Gastrocnemius medialis (tissue), 4 donors: ENCODE measurements around the gene C22orf15.

Source experiments
- POLR2A ChIP-seq, 2 donors: fragments of 450-650 bp; IDR thresholded peaks; one replicate each; pipeline ENCODE4 v1.6.1; 2017; ENCODE audit warnings: antibody characterized with exemption in 2 of 2, mild to moderate bottlenecking in 2 of 2, moderate library complexity in 2 of 2
- TF ChIP-seq, protein P1 (sequence below), 5 experiments: fragments of 450-650 bp in 3 of 5; fragments of 200-600 bp in 2 of 5; sonication (generic) in 2 of 5; IDR thresholded peaks in 4 of 5; conservative IDR thresholded peaks in 1 of 5; 1 replicate in 4 of 5; 2 replicates in 1 of 5; pipeline ENCODE4 v1.5.1; 2016 to 2019; ENCODE audit warnings: antibody characterized with exemption in 5 of 5, mild to moderate bottlenecking in 3 of 5, moderate library complexity in 3 of 5

DNA sequence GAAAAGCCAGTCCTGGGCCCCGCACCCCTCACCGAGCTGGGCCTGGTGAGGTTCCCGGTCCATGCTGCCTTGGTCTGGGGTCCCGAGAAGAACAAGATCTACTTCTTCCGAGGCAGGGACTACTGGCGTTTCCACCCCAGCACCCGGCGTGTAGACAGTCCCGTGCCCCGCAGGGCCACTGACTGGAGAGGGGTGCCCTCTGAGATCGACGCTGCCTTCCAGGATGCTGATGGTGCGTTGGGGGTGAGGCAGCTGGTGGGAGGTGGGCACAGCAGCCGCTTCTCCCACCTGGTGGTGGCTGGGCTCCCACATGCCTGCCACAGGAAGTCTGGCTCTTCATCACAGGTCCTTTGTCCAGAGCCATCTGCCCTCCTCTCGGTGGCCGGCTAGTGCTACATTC lies 19.5 kb downstream of the C22orf15 start:
- no peak for TF ChIP-seq POLR2A (IDR thresholded peaks at IDR 0.05)
- TF ChIP-seq, protein P1, sequence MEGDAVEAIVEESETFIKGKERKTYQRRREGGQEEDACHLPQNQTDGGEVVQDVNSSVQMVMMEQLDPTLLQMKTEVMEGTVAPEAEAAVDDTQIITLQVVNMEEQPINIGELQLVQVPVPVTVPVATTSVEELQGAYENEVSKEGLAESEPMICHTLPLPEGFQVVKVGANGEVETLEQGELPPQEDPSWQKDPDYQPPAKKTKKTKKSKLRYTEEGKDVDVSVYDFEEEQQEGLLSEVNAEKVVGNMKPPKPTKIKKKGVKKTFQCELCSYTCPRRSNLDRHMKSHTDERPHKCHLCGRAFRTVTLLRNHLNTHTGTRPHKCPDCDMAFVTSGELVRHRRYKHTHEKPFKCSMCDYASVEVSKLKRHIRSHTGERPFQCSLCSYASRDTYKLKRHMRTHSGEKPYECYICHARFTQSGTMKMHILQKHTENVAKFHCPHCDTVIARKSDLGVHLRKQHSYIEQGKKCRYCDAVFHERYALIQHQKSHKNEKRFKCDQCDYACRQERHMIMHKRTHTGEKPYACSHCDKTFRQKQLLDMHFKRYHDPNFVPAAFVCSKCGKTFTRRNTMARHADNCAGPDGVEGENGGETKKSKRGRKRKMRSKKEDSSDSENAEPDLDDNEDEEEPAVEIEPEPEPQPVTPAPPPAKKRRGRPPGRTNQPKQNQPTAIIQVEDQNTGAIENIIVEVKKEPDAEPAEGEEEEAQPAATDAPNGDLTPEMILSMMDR (IDR thresholded peaks at IDR 0.05 in 4 of 5, conservative IDR thresholded peaks at IDR 0.05 in 1 of 5): no peak
